Smooth muscle cell of the coronary artery (primary cell): ENCODE measurements around the gene USP17L20. TPM values are rescaled to one million over a fixed set of nuclear protein-coding genes. Genes with fewer than 3 reads are reported as not detected.

Source experiments
- total RNA-seq: library from RNA; depleted of rRNA; stranded (reverse); fragments of >200 nt; gene quantifications from 2 replicates; pipeline ENCODE4 v1.2.3, GENCODE V29; 2014; ENCODE audit warnings: low replicate concordance

Gene USP17L20
- not detected in 2 replicates for total RNA-seq

GRCh38 chr4:9257824-9258223, at the start of gene USP17L20:
Gene USP17L20, plus strand, starts transcription at chr4:9258124. Its CDS starts 0 bp downstream, at chr4:9258124.

GRCh38 chr4:9210357-9210756, 47.6 kb upstream of the USP17L20 start, which contains the start of gene USP17L10:
Gene USP17L10, plus strand, starts transcription at chr4:9210657. Its CDS starts 0 bp downstream, at chr4:9210657.

GRCh38 chr4:9215105-9215504, 42.8 kb upstream of the USP17L20 start, which contains the start of gene USP17L11:
Gene USP17L11, plus strand, starts transcription at chr4:9215405. Its CDS starts 0 bp downstream, at chr4:9215405.

GRCh38 chr4:9219852-9220251, 38.1 kb upstream of the USP17L20 start, which contains the start of gene USP17L12:
Gene USP17L12, plus strand, starts transcription at chr4:9220152. Its CDS starts 0 bp downstream, at chr4:9220152.

GRCh38 chr4:9224596-9224995, 33.3 kb upstream of the USP17L20 start, which contains the start of gene USP17L13:
Gene USP17L13, plus strand, starts transcription at chr4:9224896. Its CDS starts 0 bp downstream, at chr4:9224896.

GRCh38 chr4:9234085-9234484, 23.8 kb upstream of the USP17L20 start, which contains the start of gene USP17L15:
Gene USP17L15, plus strand, starts transcription at chr4:9234385. Its CDS starts 0 bp downstream, at chr4:9234385.

GRCh38 chr4:9243579-9243978, 14.3 kb upstream of the USP17L20 start, which contains the start of gene USP17L17:
Gene USP17L17, plus strand, starts transcription at chr4:9243879. Its CDS starts 0 bp downstream, at chr4:9243879.

GRCh38 chr4:9247953-9248680, 9.8 kb upstream of the USP17L20 start, which contains the start of gene USP17L18:
Gene USP17L18, plus strand, starts transcription at chr4:9248630. Its CDS starts 0 bp downstream, at chr4:9248630.

GRCh38 chr4:9253078-9253477, 4.8 kb upstream of the USP17L20 start, which contains the start of gene USP17L19:
Gene USP17L19, plus strand, starts transcription at chr4:9253378. Its CDS starts 0 bp downstream, at chr4:9253378.

GRCh38 chr4:9262572-9262971, 4.6 kb downstream of the USP17L20 start, which contains the start of gene USP17L21:
Gene USP17L21, plus strand, starts transcription at chr4:9262872. Its CDS starts 0 bp downstream, at chr4:9262872.

GRCh38 chr4:9267319-9267718, 9.4 kb downstream of the USP17L20 start, which contains the start of gene USP17L22:
Gene USP17L22, plus strand, starts transcription at chr4:9267619. Its CDS starts 0 bp downstream, at chr4:9267619.

Other genes starting within 250 kb of the USP17L20 start
- not detected in 2 replicates for gene FAM90A26, start 87.7 kb upstream of the USP17L20 start, total RNA-seq
- not detected in 2 replicates for gene USP17L10, start 47.5 kb upstream of the USP17L20 start, total RNA-seq
- gene USP17L11, start 42.7 kb upstream of the USP17L20 start, total RNA-seq = not detected in 2 replicates
- gene USP17L12, start 38.0 kb upstream of the USP17L20 start, total RNA-seq = not detected in 2 replicates
- not detected in 2 replicates for gene USP17L13, start 33.2 kb upstream of the USP17L20 start, total RNA-seq
- gene USP17L15, start 23.7 kb upstream of the USP17L20 start, total RNA-seq = not detected in 2 replicates
- gene USP17L17, start 14.2 kb upstream of the USP17L20 start, total RNA-seq = not detected in 2 replicates
- not detected in 2 replicates for gene USP17L18, start 9.5 kb upstream of the USP17L20 start, total RNA-seq
- gene USP17L19, start 4.7 kb upstream of the USP17L20 start, total RNA-seq = not detected in 2 replicates
- gene USP17L21, start 4.7 kb downstream of the USP17L20 start, total RNA-seq = not detected in 2 replicates
- not detected in 2 replicates for gene USP17L22, start 9.5 kb downstream of the USP17L20 start, total RNA-seq
- not detected in 2 replicates for gene USP17L24, start 67.0 kb downstream of the USP17L20 start, total RNA-seq
- gene USP17L25, start 71.8 kb downstream of the USP17L20 start, total RNA-seq = not detected in 2 replicates
- gene USP17L26, start 76.5 kb downstream of the USP17L20 start, total RNA-seq = not detected in 2 replicates
- gene USP17L5, start 81.3 kb downstream of the USP17L20 start, total RNA-seq = not detected in 2 replicates
- not detected in 2 replicates for gene USP17L27, start 86.0 kb downstream of the USP17L20 start, total RNA-seq
- not detected in 2 replicates for gene USP17L28, start 90.8 kb downstream of the USP17L20 start, total RNA-seq
- not detected in 2 replicates for gene USP17L29, start 95.5 kb downstream of the USP17L20 start, total RNA-seq
- not detected in 2 replicates for gene USP17L30, start 105.0 kb downstream of the USP17L20 start, total RNA-seq
- gene DEFB131A, start 186.3 kb downstream of the USP17L20 start, total RNA-seq = not detected in 2 replicates